ENCODE data around the gene STMN3.
"Not testable (repeated sequence)": the region's sequence is repeated elsewhere in the genome, so short reads cannot be mapped to it uniquely, and the experiment has no call there.

STMN3 gene

GRCh38 chr20:63653974-63654668 lies 897 bp upstream of the STMN3 start:
- DNase-seq, result no peak

- DNase-seq, result no peak
Measured at GRCh38 chr20:63652192-63652980, 838 bp downstream of the STMN3 start.

- peak; percentile 35 for DNase-seq
Measured at GRCh38 chr20:63651942-63652191, 1.4 kb downstream of the STMN3 start.

- DNase-seq, result not testable (repeated sequence)
Measured at GRCh38 chr20:63650486-63650885, 2.7 kb downstream of the STMN3 start.

- no peak for DNase-seq
Measured at GRCh38 chr20:63648895-63649589, 4.2 kb downstream of the STMN3 start.

GRCh38 chr20:63648190-63648589 lies 5.0 kb downstream of the STMN3 start:
- no peak for DNase-seq

GRCh38 chr20:63645218-63645617 lies 8.0 kb downstream of the STMN3 start:
- no peak for DNase-seq

- DNase-seq, result no peak
Measured at GRCh38 chr20:63643946-63644345, 9.3 kb downstream of the STMN3 start.

- DNase-seq, result no peak
Measured at GRCh38 chr20:63643499-63643898, 9.7 kb downstream of the STMN3 start.

- DNase-seq, result no peak
Measured at GRCh38 chr20:63642527-63643247, 10.5 kb downstream of the STMN3 start.

- peak; percentile 97 for DNase-seq
Measured at GRCh38 chr20:63641792-63642523, 11.3 kb downstream of the STMN3 start.

- peak; percentile 62 for DNase-seq
Measured at GRCh38 chr20:63641146-63641791, 12.0 kb downstream of the STMN3 start.

GRCh38 chr20:63640686-63641085 lies 12.5 kb downstream of the STMN3 start:
- DNase-seq, result not testable (repeated sequence)

GRCh38 chr20:63640086-63640485 lies 13.1 kb downstream of the STMN3 start:
- DNase-seq, result no peak

- peak; percentile 87 for DNase-seq
Measured at GRCh38 chr20:63639093-63639975, 13.9 kb downstream of the STMN3 start.

GRCh38 chr20:63636752-63637628 lies 16.2 kb downstream of the STMN3 start:
- no peak for DNase-seq

GRCh38 chr20:63635431-63636141 lies 17.6 kb downstream of the STMN3 start:
- DNase-seq, result peak; percentile 86

GRCh38 chr20:63633732-63634131 lies 19.5 kb downstream of the STMN3 start:
- no peak for DNase-seq

- not testable (repeated sequence) for DNase-seq
Measured at GRCh38 chr20:63631426-63631825, 21.8 kb downstream of the STMN3 start.

Data from CD4-positive, alpha-beta T cell treated with Interleukin-15 for 1 hour (primary cell).